Stomach smooth muscle (tissue), 2 donors: ENCODE measurements around the gene ERC1.

Experiments used
- H3K27ac ChIP-seq: one replicate; pipeline ENCODE4 v1.7.0; 2013; ENCODE audit warnings: mild to moderate bottlenecking, low read length, inconsistent platforms
- H3K27me3 ChIP-seq, 2 donors: one replicate each; pipeline ENCODE4 v1.7.0; 2013; ENCODE audit warnings: low read length in 2 of 2; ENCODE audit not compliant: insufficient read depth in 2 of 2, control insufficient read depth in 1 of 2
- H3K36me3 ChIP-seq, 2 donors: one replicate each; pipeline ENCODE4 v1.7.0; 2013; ENCODE audit warnings: low read length in 2 of 2; ENCODE audit not compliant: control insufficient read depth in 2 of 2, insufficient read depth in 2 of 2
- H3K4me1 ChIP-seq: one replicate; pipeline ENCODE4 v1.7.0; 2013; ENCODE audit warnings: low read length; ENCODE audit not compliant: control insufficient read depth, insufficient read depth
- H3K4me3 ChIP-seq, 2 donors: one replicate each; pipeline ENCODE4 v1.7.0; 2013; ENCODE audit warnings: low read length in 2 of 2
- H3K9ac ChIP-seq, 2 donors: one replicate each; pipeline ENCODE4 v1.7.0; 2013; ENCODE audit warnings: low read length in 2 of 2, mild to moderate bottlenecking in 1 of 2
- H3K9me3 ChIP-seq, 2 donors: one replicate each; pipeline ENCODE4 v1.7.0; 2013; ENCODE audit warnings: low read length in 2 of 2; ENCODE audit not compliant: control insufficient read depth in 2 of 2
- donor health status: healthy.
- donor health status: Pancreatic carcinoma.

The ERC1 gene

GRCh38 chr12:1383758-1384157, 392.7 kb downstream of the ERC1 start:
- Histone ChIP-seq H3K36me3 (no peaks in the 10 kb centered on the region), H3K27ac (no peak overlapping the region), H3K27me3 (no peaks in the 10 kb centered on the region), H3K4me3 (no peak overlapping the region), H3K4me1 (no peaks in the 10 kb centered on the region), H3K9me3 (no peaks in the 10 kb centered on the region), H3K9ac (no peak overlapping the region)

- H3K9me3 ChIP-seq = no peaks in the 10 kb centered on the region
- no peaks in the 10 kb centered on the region for H3K4me1 ChIP-seq
- H3K4me3 ChIP-seq = no peak overlapping the region
- H3K27me3 ChIP-seq = no peaks in the 10 kb centered on the region
- H3K9ac ChIP-seq = no peak overlapping the region
- H3K36me3 ChIP-seq = no peaks in the 10 kb centered on the region
- H3K27ac ChIP-seq = no peak overlapping the region
Observed at GRCh38 chr12:1384910-1385309, 393.9 kb downstream of the ERC1 start.

- Histone ChIP-seq H3K4me3 (no peak overlapping the region), H3K27ac (no peak overlapping the region), H3K4me1 (no peaks in the 10 kb centered on the region), H3K9me3 (peaks cover 10 to 12% of the 10 kb centered on the region in 2 donors), H3K9ac (no peak overlapping the region), H3K27me3 (no peaks in the 10 kb centered on the region), H3K36me3 (peaks cover 0 to 4% of the 10 kb centered on the region in 2 donors)
Observed at GRCh38 chr12:1391722-1392121, 400.7 kb downstream of the ERC1 start.

- no peaks in the 10 kb centered on the region for H3K4me1 ChIP-seq
- H3K9ac ChIP-seq = no peak overlapping the region
- H3K27ac ChIP-seq = no peak overlapping the region
- no peak overlapping the region for H3K4me3 ChIP-seq
- peaks cover 10 to 11% of the 10 kb centered on the region in 2 donors for H3K9me3 ChIP-seq
- H3K36me3 ChIP-seq = peaks cover 0 to 4% of the 10 kb centered on the region in 2 donors
- H3K27me3 ChIP-seq = no peaks in the 10 kb centered on the region
Observed at GRCh38 chr12:1395421-1395955, 404.5 kb downstream of the ERC1 start.

GRCh38 chr12:1398673-1399072, 407.6 kb downstream of the ERC1 start:
- H3K27me3 ChIP-seq = no peaks in the 10 kb centered on the region

GRCh38 chr12:1401891-1402290, 410.9 kb downstream of the ERC1 start:
- Histone ChIP-seq H3K4me1 (no peaks in the 10 kb centered on the region), H3K9me3 (no peaks in the 10 kb centered on the region), H3K27ac (no peak overlapping the region), H3K9ac (no peak overlapping the region), H3K36me3 (no peaks in the 10 kb centered on the region), H3K4me3 (no peak overlapping the region), H3K27me3 (no peaks in the 10 kb centered on the region)

More at GRCh38 chr12:1398673-1399072, 407.6 kb downstream of the ERC1 start:
- H3K36me3 ChIP-seq = no peaks in the 10 kb centered on the region
- no peak overlapping the region for H3K27ac ChIP-seq
- no peak overlapping the region for H3K4me3 ChIP-seq
- H3K9me3 ChIP-seq = no peaks in the 10 kb centered on the region
- H3K4me1 ChIP-seq = no peaks in the 10 kb centered on the region
- no peak overlapping the region for H3K9ac ChIP-seq

GRCh38 chr12:1403417-1403816, 412.4 kb downstream of the ERC1 start:
- H3K9me3 ChIP-seq = no peaks in the 10 kb centered on the region
- peaks cover 0 to 2% of the 10 kb centered on the region in 2 donors for H3K36me3 ChIP-seq
- no peak overlapping the region for H3K4me3 ChIP-seq
- no peak overlapping the region for H3K27ac ChIP-seq
- no peaks in the 10 kb centered on the region for H3K27me3 ChIP-seq
- H3K4me1 ChIP-seq = no peaks in the 10 kb centered on the region
- H3K9ac ChIP-seq = no peak overlapping the region

GRCh38 chr12:1405619-1406018, 414.6 kb downstream of the ERC1 start:
- Histone ChIP-seq H3K9ac (no peak overlapping the region), H3K9me3 (no peaks in the 10 kb centered on the region), H3K27ac (no peak overlapping the region), H3K4me3 (no peak overlapping the region), H3K4me1 (no peaks in the 10 kb centered on the region), H3K36me3 (peaks cover 3 to 10% of the 10 kb centered on the region in 2 donors), H3K27me3 (no peaks in the 10 kb centered on the region)

GRCh38 chr12:1410794-1411193, 419.8 kb downstream of the ERC1 start:
- Histone ChIP-seq H3K9ac (no peak overlapping the region), H3K27me3 (no peaks in the 10 kb centered on the region), H3K36me3 (peaks cover 3 to 10% of the 10 kb centered on the region in 2 donors), H3K4me3 (no peak overlapping the region), H3K27ac (no peak overlapping the region), H3K4me1 (no peaks in the 10 kb centered on the region), H3K9me3 (no peaks in the 10 kb centered on the region)

- H3K9ac ChIP-seq = no peak overlapping the region
- no peaks in the 10 kb centered on the region for H3K27me3 ChIP-seq
- no peak overlapping the region for H3K4me3 ChIP-seq
- no peaks in the 10 kb centered on the region for H3K4me1 ChIP-seq
- H3K27ac ChIP-seq = no peak overlapping the region
- no peaks in the 10 kb centered on the region for H3K9me3 ChIP-seq
- peaks cover 2 to 3% of the 10 kb centered on the region in 2 donors for H3K36me3 ChIP-seq
Observed at GRCh38 chr12:1413930-1414329, 422.9 kb downstream of the ERC1 start.

- no peak overlapping the region for H3K4me3 ChIP-seq
- no peaks in the 10 kb centered on the region for H3K4me1 ChIP-seq
- no peak overlapping the region for H3K9ac ChIP-seq
- H3K27ac ChIP-seq = no peak overlapping the region
- H3K27me3 ChIP-seq = no peaks in the 10 kb centered on the region
- peaks cover 3 to 4% of the 10 kb centered on the region in 2 donors for H3K9me3 ChIP-seq
- no peaks in the 10 kb centered on the region for H3K36me3 ChIP-seq
Observed at GRCh38 chr12:1418144-1418543, 427.1 kb downstream of the ERC1 start.
